Subcutaneous adipose tissue (tissue), 4 donors: ENCODE measurements around the gene C1orf74. TPM values are rescaled to one million over a fixed set of nuclear protein-coding genes. Genes with fewer than 3 reads are reported as not detected.

Experiments
- CTCF ChIP-seq: fragments of 450-650 bp; IDR thresholded peaks from one replicate; pipeline ENCODE4 v1.5.1; 2016; ENCODE audit warnings: low read depth, mild to moderate bottlenecking, control low read depth, antibody characterized with exemption, moderate library complexity
- total RNA-seq, 4 donors: library from RNA; depleted of rRNA; stranded (reverse); fragments of >200 nt; gene quantifications; one replicate each; pipeline ENCODE4 v1.1.0, GENCODE V29; 2016

Gene C1orf74
- total RNA-seq, 4 donors from 2014 or later = 1.1 to 2.0 (median 1.4) TPM

GRCh38 chr1:209749205-209749604 lies 35.2 kb downstream of the C1orf74 start:
- no peak for TF ChIP-seq CTCF

- no peak for TF ChIP-seq CTCF
Observed at GRCh38 chr1:209748620-209749019, 35.7 kb downstream of the C1orf74 start.

- no peak for TF ChIP-seq CTCF
Observed at GRCh38 chr1:209747580-209748262, 36.6 kb downstream of the C1orf74 start.

- no peak for TF ChIP-seq CTCF
Observed at GRCh38 chr1:209746451-209747165, 37.8 kb downstream of the C1orf74 start.

- TF ChIP-seq CTCF = no peak
Observed at GRCh38 chr1:209743145-209743482, 41.2 kb downstream of the C1orf74 start.

- TF ChIP-seq CTCF = no peak
Observed at GRCh38 chr1:209742409-209743144, 41.8 kb downstream of the C1orf74 start.

- TF ChIP-seq CTCF = no peak
Observed at GRCh38 chr1:209741889-209742288, 42.5 kb downstream of the C1orf74 start.
